ENCODE results near the gene ZNF614.
"Not testable (repeated sequence)": the region's sequence is repeated elsewhere in the genome, so short reads cannot be mapped to it uniquely, and the experiment has no call there.

The ZNF614 gene

GRCh38 chr19:51976852-51977251, 51.3 kb downstream of the ZNF614 start:
- FAIRE-seq (no peak), DNase-seq (ENCODE audit: insufficient read length, low spot score) (no peak)
- no peak for TF ChIP-seq POLR2A (IDR thresholded peaks at IDR 0.05; ENCODE audit: low read depth, low read length)

GRCh38 chr19:51975787-51976186, 52.4 kb downstream of the ZNF614 start:
- not testable (repeated sequence) for FAIRE-seq; DNase-seq (ENCODE audit: insufficient read length, low spot score)

- DNase-seq (ENCODE audit: insufficient read length, low spot score): no peak
- no peak for TF ChIP-seq POLR2A (IDR thresholded peaks at IDR 0.05; ENCODE audit: low read depth, low read length)
- no peak for FAIRE-seq
Measured at GRCh38 chr19:51971624-51972023, 56.6 kb downstream of the ZNF614 start.

- FAIRE-seq (no peak), DNase-seq (ENCODE audit: insufficient read length, low spot score) (no peak)
- TF ChIP-seq POLR2A (IDR thresholded peaks at IDR 0.05; ENCODE audit: low read depth, low read length): no peak
Measured at GRCh38 chr19:51970718-51971117, 57.5 kb downstream of the ZNF614 start.

DNA sequence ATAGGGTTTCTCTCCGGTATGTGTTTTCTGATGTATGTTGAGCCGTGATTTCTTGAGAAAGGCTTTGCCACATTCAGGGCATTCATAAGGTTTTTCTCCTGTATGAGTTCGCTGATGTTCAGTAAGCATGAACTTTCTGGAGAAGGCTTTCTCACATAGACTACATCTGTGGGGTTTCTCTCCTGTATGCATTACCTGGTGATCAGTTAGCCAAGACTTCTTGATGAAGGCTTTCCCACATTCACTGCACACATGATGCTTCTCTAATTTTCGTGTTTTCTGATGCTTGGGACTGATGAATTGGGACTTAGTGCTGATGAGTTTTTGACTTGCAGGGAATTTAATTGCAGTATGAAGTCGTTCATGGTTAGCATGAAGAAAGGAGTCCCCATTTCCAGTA, 62.6 kb downstream of the ZNF614 start:
- FAIRE-seq (no peak), DNase-seq (ENCODE audit: insufficient read length, low spot score) (no peak)
- no peak for TF ChIP-seq POLR2A (IDR thresholded peaks at IDR 0.05; ENCODE audit: low read depth, low read length)

All from H54 (cell line).